ENCODE measurements around the gene SPATA45.

DNA sequence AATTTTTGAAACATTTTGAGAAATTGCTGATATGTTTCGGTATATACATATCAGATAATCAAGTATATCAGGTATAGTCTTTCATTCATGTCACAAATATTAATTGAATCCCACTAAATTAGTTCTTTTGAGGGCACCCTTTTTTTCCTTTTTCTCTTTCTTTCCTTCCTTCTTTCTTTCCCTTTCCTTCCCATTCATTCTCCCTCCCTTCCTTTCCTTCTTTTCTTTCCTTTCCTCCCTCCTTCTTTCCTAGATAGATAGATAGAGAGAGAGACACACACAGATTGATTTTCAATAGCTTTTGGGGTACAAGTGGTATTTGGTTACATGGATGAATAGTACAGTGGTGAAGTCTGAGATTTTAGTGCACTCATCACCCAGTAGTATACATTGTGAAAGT, 61.6 kb downstream of the SPATA45 start:
- TF ChIP-seq, protein P1, sequence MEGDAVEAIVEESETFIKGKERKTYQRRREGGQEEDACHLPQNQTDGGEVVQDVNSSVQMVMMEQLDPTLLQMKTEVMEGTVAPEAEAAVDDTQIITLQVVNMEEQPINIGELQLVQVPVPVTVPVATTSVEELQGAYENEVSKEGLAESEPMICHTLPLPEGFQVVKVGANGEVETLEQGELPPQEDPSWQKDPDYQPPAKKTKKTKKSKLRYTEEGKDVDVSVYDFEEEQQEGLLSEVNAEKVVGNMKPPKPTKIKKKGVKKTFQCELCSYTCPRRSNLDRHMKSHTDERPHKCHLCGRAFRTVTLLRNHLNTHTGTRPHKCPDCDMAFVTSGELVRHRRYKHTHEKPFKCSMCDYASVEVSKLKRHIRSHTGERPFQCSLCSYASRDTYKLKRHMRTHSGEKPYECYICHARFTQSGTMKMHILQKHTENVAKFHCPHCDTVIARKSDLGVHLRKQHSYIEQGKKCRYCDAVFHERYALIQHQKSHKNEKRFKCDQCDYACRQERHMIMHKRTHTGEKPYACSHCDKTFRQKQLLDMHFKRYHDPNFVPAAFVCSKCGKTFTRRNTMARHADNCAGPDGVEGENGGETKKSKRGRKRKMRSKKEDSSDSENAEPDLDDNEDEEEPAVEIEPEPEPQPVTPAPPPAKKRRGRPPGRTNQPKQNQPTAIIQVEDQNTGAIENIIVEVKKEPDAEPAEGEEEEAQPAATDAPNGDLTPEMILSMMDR (IDR thresholded peaks at IDR 0.05; ENCODE audit: low read depth, low read length, poor library complexity, severe bottlenecking) = no peak
- TF ChIP-seq EZH2phosphoT487 (IDR thresholded peaks at IDR 0.05; ENCODE audit: borderline replicate concordance, low read length) = no peak
